ENCODE results near the gene RILPL2. TPM values are rescaled to one million over a fixed set of nuclear protein-coding genes. Genes with fewer than 3 reads are reported as not detected.

RILPL2 gene
- total and polyA plus RNA-seq, 2 experiments from 2014 or later: 1.4 to 2.0 TPM

- Histone ChIP-seq H3K36me3 (ENCODE audit: insufficient read depth) (peaks cover 10% of the 10 kb centered on the region; the same call in 1 of the 2 replicates), H3K9me2 (ENCODE audit: insufficient read depth) (no peaks in the 10 kb centered on the region), H3K27ac (ENCODE audit: low read depth) (no peak overlapping the region), H4K20me1 (replicated peaks; ENCODE audit: insufficient read depth) (peaks cover 51% of the 10 kb centered on the region), H2AFZ (no peak overlapping the region), H3K79me2 (replicated peaks; ENCODE audit: insufficient read depth) (no peaks in the 10 kb centered on the region), H3K4me2 (no peak overlapping the region), H3K4me3 (no peak overlapping the region), H3K4me1 (ENCODE audit: insufficient read depth) (no peaks in the 10 kb centered on the region), H3F3A (replicated peaks; ENCODE audit: low read depth) (no peaks in the 10 kb centered on the region), H3K27me3 (ENCODE audit: insufficient read depth) (peaks cover 9% of the 10 kb centered on the region; the same call in 1 of the 2 replicates)
- H3K36me3 Mint-ChIP-seq (ENCODE audit: low read depth): peaks cover 61% of the 10 kb centered on the region
- DNase-seq (ENCODE audit: low spot score): no peak
- H3K27me3 Mint-ChIP-seq (ENCODE audit: insufficient read depth, low read depth, poor library complexity): peaks cover 31% of the 10 kb centered on the region
- no peak overlapping the region for H3K4me3 Mint-ChIP-seq
- ATAC-seq: no peak
- peaks cover 4% of the 10 kb centered on the region for H3K4me1 Mint-ChIP-seq
- H3K9me3 Mint-ChIP-seq: no peaks in the 10 kb centered on the region; the same call in 2 of the 3 replicates
- TF ChIP-seq STAT1 (IDR thresholded peaks at IDR 0.05; ENCODE audit: unreplicated experiment): no peak
- no peak for TF ChIP-seq ETS1 (IDR thresholded peaks at IDR 0.05)
- TF ChIP-seq ZNF114 (CRISPR knock-in tag; IDR thresholded peaks at IDR 0.05): no peak
- no peak for TF ChIP-seq EZH2phosphoT487 (IDR thresholded peaks at IDR 0.05; ENCODE audit: unreplicated experiment)
- TF ChIP-seq EZH2 (IDR thresholded peaks at IDR 0.05; ENCODE audit: low read depth, unreplicated experiment): no peak
- no peak for TF ChIP-seq JUNB (IDR thresholded peaks at IDR 0.05; ENCODE audit: unreplicated experiment)
- no peak for TF ChIP-seq CREB1 (CRISPR knock-in tag; IDR thresholded peaks at IDR 0.05; ENCODE audit: low read depth)
- no peak for TF ChIP-seq ZNF331 (CRISPR knock-in tag; IDR thresholded peaks at IDR 0.05; ENCODE audit: low read depth)
- TF ChIP-seq CTCF (conservative IDR thresholded peaks at IDR 0.05; ENCODE audit: low read depth in 2 of 2): no peak
- TF ChIP-seq REST (IDR thresholded peaks at IDR 0.05; ENCODE audit: unreplicated experiment): no peak
- TF ChIP-seq ZNF462 (CRISPR knock-in tag; IDR thresholded peaks at IDR 0.05): no peak
- no peak for TF ChIP-seq NANOG (IDR thresholded peaks at IDR 0.05; ENCODE audit: borderline replicate concordance)
- no peak for TF ChIP-seq POLR2AphosphoS5 (IDR thresholded peaks at IDR 0.05; ENCODE audit: low read depth)
- no peak overlapping the region for H3K27ac Mint-ChIP-seq
Measured at GRCh38 chr12:123397400-123397799, 39.1 kb downstream of the RILPL2 start.

Measured in GM23338 (cell line).